HepG2 (cell line): ENCODE data around the gene CEBPE. TPM values are rescaled to one million over a fixed set of nuclear protein-coding genes. Genes with fewer than 3 reads are reported as not detected.

Experiments
- ERF ChIP-seq: IDR thresholded peaks from 2 replicates; pipeline ENCODE4 v1.6.1; 2018; ENCODE audit warnings: missing biosample characterization, missing genetic modification reagents
- KLF12 ChIP-seq: sonication (generic); formaldehyde crosslinking; IDR thresholded peaks from 2 replicates; pipeline ENCODE4 v1.4.0; 2020; ENCODE audit warnings: missing genetic modification reagents, borderline replicate concordance
- RARG ChIP-seq: sonication (generic); formaldehyde crosslinking; IDR thresholded peaks from 2 replicates; pipeline ENCODE4 v1.4.0; 2020; ENCODE audit warnings: low read depth, mild to moderate bottlenecking, missing genetic modification reagents
- REXO4 ChIP-seq: sonication (generic); formaldehyde crosslinking; IDR thresholded peaks from 2 replicates; pipeline ENCODE4 v1.8.0; 2022; ENCODE audit warnings: missing genetic modification reagents, mild to moderate bottlenecking, borderline replicate concordance
- SPEN ChIP-seq: sonication (generic); formaldehyde crosslinking; IDR thresholded peaks from 2 replicates; pipeline ENCODE4 v1.5.1; 2020; ENCODE audit warnings: low read depth, mild to moderate bottlenecking, missing genetic modification reagents
- ZNF543 ChIP-seq: sonication (generic); formaldehyde crosslinking; IDR thresholded peaks from 2 replicates; pipeline ENCODE4 v1.4.0; 2020; ENCODE audit warnings: mild to moderate bottlenecking, missing genetic modification reagents
- ZNF891 ChIP-seq: sonication (generic); formaldehyde crosslinking; IDR thresholded peaks from 2 replicates; pipeline ENCODE4 v1.5.0; 2020; ENCODE audit warnings: mild to moderate bottlenecking, missing genetic modification reagents
- polyA plus RNA-seq, 8 experiments: library from polyadenylated mRNA; depleted of rRNA in 3 of 8; stranded (reverse) in 7 of 8; unstranded in 1 of 8; fragments of >200 nt; fragmentation: Illumina TruSeq in 4 of 8; extraction: Trizol in 4 of 8; gene quantifications; 2 replicates each; pipeline versions ENCODE4 v1.2.1 to v1.2.3, GENCODE V29; 2011 to 2016; ENCODE audit warnings: low read depth in 4 of 8, missing spikeins in 1 of 8, mixed read lengths in 1 of 8; ENCODE audit not compliant: insufficient read depth in 1 of 8
- total RNA-seq, 5 experiments: library from RNA; depleted of rRNA; stranded (reverse); fragments of >200 nt; fragmentation: Illumina TruSeq; extraction: Trizol; gene quantifications; 2 replicates each; pipeline ENCODE4 v1.2.3, GENCODE V29; 2016; ENCODE audit warnings: low read depth in 1 of 5
- TF ChIP-seq, protein P1 (sequence below): sonication (generic); formaldehyde crosslinking; IDR thresholded peaks from 2 replicates; pipeline ENCODE4 v1.5.1; 2020; ENCODE audit warnings: mild to moderate bottlenecking, missing genetic modification reagents, borderline replicate concordance
- TF ChIP-seq, protein P2 (sequence below): sonication (generic); formaldehyde crosslinking; IDR thresholded peaks from 2 replicates; pipeline ENCODE4 v1.5.0; 2020; ENCODE audit warnings: mild to moderate bottlenecking, missing genetic modification reagents, borderline replicate concordance
- TF ChIP-seq, protein P3 (sequence below): sonication (generic); formaldehyde crosslinking; IDR thresholded peaks from 2 replicates; pipeline ENCODE4 v1.8.1; 2023; ENCODE audit warnings: missing genetic modification reagents, inconsistent platforms, borderline replicate concordance
- TF ChIP-seq, protein P4 (sequence below): sonication (generic); formaldehyde crosslinking; IDR thresholded peaks from 2 replicates; pipeline ENCODE4 v1.8.1; 2023; ENCODE audit warnings: mild to moderate bottlenecking, moderate library complexity, missing genetic modification reagents
- TF ChIP-seq, protein P5 (sequence below): sonication (generic); formaldehyde crosslinking; IDR thresholded peaks from 2 replicates; pipeline ENCODE4 v1.4.0; 2020; ENCODE audit warnings: mild to moderate bottlenecking, missing genetic modification reagents
- TF ChIP-seq, protein P6 (sequence below): sonication (generic); formaldehyde crosslinking; IDR thresholded peaks from 2 replicates; pipeline ENCODE4 v1.5.1; 2020; ENCODE audit warnings: missing genetic modification reagents, mild to moderate bottlenecking, borderline replicate concordance

Gene CEBPE
- total and polyA plus RNA-seq, 2 of the 13 experiments (the other 11 are each of a cell fraction or from before 2014, with no cell fraction given): 0.09 to 0.11 TPM

DNA sequence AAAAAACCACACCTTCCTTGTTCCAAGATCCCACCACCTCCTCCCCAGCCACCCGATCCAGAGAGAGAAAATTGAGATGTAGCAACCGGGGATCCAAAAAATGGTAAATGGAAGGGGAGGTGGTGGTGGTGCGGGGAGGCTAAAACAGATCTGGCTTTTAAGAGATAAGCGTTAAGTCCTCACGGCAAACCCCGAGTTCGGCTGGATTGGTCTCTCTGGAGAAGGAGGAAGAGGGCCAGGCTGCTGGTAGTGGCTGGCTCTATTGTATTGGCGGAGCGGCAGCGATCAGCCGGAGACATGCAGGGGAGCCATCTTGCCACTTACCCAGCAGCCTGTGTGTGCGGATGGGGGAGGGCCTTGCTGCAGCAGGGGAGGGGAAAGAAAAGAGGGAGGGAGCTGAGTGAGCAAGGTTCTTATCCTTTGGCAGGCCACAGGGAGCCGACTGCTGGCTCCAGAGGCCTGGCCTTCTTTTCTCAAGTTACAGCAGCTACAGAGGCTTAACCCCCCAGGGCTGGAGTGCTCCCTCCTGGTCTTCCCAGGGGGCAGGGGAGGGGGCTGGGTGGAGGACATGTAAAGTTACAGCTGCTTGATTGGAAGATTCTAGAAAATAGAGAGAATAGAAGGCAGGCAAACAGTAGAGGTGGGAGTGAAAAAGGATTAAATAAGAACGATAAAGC lies 47.7 kb downstream of the CEBPE start (continued):
- TF ChIP-seq, protein P1, sequence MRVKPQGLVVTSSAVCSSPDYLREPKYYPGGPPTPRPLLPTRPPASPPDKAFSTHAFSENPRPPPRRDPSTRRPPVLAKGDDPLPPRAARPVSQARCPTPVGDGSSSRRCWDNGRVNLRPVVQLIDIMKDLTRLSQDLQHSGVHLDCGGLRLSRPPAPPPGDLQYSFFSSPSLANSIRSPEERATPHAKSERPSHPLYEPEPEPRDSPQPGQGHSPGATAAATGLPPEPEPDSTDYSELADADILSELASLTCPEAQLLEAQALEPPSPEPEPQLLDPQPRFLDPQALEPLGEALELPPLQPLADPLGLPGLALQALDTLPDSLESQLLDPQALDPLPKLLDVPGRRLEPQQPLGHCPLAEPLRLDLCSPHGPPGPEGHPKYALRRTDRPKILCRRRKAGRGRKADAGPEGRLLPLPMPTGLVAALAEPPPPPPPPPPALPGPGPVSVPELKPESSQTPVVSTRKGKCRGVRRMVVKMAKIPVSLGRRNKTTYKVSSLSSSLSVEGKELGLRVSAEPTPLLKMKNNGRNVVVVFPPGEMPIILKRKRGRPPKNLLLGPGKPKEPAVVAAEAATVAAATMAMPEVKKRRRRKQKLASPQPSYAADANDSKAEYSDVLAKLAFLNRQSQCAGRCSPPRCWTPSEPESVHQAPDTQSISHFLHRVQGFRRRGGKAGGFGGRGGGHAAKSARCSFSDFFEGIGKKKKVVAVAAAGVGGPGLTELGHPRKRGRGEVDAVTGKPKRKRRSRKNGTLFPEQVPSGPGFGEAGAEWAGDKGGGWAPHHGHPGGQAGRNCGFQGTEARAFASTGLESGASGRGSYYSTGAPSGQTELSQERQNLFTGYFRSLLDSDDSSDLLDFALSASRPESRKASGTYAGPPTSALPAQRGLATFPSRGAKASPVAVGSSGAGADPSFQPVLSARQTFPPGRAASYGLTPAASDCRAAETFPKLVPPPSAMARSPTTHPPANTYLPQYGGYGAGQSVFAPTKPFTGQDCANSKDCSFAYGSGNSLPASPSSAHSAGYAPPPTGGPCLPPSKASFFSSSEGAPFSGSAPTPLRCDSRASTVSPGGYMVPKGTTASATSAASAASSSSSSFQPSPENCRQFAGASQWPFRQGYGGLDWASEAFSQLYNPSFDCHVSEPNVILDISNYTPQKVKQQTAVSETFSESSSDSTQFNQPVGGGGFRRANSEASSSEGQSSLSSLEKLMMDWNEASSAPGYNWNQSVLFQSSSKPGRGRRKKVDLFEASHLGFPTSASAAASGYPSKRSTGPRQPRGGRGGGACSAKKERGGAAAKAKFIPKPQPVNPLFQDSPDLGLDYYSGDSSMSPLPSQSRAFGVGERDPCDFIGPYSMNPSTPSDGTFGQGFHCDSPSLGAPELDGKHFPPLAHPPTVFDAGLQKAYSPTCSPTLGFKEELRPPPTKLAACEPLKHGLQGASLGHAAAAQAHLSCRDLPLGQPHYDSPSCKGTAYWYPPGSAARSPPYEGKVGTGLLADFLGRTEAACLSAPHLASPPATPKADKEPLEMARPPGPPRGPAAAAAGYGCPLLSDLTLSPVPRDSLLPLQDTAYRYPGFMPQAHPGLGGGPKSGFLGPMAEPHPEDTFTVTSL (CRISPR knock-in tag): no peak
- TF ChIP-seq REXO4 (CRISPR knock-in tag) (no peak), ERF (CRISPR knock-in tag) (peak; percentile 88), ZNF543 (CRISPR knock-in tag) (peak; percentile 65; the same call in 1 of the 2 replicates), ZNF891 (CRISPR knock-in tag) (peak; percentile 93), SPEN (CRISPR knock-in tag) (peak; percentile 85; the same call in 1 of the 2 replicates), KLF12 (CRISPR knock-in tag) (no peak), RARG (CRISPR knock-in tag) (0 out of 2 replicates have a peak, but pooled peaks have one; percentile 67)
- TF ChIP-seq, protein P2, sequence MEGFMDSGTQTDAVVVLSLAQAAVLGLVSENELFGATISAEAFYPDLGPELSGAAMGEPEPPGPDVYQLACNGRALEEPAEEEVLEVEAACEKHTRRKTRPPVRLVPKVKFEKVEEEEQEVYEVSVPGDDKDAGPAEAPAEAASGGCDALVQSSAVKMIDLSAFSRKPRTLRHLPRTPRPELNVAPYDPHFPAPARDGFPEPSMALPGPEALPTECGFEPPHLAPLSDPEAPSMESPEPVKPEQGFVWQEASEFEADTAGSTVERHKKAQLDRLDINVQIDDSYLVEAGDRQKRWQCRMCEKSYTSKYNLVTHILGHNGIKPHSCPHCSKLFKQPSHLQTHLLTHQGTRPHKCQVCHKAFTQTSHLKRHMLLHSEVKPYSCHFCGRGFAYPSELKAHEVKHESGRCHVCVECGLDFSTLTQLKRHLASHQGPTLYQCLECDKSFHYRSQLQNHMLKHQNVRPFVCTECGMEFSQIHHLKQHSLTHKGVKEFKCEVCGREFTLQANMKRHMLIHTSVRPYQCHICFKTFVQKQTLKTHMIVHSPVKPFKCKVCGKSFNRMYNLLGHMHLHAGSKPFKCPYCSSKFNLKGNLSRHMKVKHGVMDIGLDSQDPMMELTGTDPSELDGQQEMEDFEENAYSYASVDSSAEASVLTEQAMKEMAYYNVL (CRISPR knock-in tag): peak; percentile 85; the same call in 1 of the 2 replicates
- TF ChIP-seq, protein P3, sequence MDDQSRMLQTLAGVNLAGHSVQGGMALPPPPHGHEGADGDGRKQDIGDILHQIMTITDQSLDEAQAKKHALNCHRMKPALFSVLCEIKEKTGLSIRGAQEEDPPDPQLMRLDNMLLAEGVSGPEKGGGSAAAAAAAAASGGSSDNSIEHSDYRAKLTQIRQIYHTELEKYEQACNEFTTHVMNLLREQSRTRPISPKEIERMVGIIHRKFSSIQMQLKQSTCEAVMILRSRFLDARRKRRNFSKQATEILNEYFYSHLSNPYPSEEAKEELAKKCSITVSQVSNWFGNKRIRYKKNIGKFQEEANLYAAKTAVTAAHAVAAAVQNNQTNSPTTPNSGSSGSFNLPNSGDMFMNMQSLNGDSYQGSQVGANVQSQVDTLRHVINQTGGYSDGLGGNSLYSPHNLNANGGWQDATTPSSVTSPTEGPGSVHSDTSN (CRISPR knock-in tag): no peak
- TF ChIP-seq, protein P4, sequence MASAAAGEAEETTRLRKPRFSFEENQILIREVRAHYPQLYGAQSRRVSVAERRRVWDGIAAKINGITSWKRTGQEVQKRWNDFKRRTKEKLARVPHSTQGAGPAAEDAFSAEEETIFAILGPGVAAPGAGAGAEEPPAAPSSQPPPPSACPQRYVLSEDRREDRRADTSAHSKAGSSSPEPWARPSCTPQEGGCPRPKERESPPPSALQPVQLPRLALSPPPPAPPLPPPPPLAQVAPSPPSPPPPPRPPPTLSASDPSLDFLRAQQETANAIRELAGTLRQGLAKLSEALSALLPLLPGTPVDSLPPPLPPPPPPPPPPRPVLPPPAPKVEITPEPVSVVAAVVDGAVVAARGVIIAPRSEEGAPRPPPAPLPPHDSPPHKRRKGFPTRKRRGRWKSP (CRISPR knock-in tag): peak; percentile 60; the same call in 1 of the 2 replicates
- TF ChIP-seq, protein P5, sequence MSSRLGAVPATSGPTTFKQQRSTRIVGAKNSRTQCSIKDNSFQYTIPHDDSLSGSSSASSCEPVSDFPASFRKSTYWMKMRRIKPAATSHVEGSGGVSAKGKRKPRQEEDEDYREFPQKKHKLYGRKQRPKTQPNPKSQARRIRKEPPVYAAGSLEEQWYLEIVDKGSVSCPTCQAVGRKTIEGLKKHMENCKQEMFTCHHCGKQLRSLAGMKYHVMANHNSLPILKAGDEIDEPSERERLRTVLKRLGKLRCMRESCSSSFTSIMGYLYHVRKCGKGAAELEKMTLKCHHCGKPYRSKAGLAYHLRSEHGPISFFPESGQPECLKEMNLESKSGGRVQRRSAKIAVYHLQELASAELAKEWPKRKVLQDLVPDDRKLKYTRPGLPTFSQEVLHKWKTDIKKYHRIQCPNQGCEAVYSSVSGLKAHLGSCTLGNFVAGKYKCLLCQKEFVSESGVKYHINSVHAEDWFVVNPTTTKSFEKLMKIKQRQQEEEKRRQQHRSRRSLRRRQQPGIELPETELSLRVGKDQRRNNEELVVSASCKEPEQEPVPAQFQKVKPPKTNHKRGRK (CRISPR knock-in tag): 0 out of 2 replicates have a peak, but pooled peaks have one; percentile 80
- TF ChIP-seq, protein P6, sequence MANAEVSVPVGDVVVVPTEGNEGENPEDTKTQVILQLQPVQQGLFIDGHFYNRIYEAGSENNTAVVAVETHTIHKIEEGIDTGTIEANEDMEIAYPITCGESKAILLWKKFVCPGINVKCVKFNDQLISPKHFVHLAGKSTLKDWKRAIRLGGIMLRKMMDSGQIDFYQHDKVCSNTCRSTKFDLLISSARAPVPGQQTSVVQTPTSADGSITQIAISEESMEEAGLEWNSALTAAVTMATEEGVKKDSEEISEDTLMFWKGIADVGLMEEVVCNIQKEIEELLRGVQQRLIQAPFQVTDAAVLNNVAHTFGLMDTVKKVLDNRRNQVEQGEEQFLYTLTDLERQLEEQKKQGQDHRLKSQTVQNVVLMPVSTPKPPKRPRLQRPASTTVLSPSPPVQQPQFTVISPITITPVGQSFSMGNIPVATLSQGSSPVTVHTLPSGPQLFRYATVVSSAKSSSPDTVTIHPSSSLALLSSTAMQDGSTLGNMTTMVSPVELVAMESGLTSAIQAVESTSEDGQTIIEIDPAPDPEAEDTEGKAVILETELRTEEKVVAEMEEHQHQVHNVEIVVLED (CRISPR knock-in tag): 0 out of 2 replicates have a peak, but pooled peaks have one; percentile 42
